ENCODE data around the gene FHOD3.

Gene FHOD3

DNA sequence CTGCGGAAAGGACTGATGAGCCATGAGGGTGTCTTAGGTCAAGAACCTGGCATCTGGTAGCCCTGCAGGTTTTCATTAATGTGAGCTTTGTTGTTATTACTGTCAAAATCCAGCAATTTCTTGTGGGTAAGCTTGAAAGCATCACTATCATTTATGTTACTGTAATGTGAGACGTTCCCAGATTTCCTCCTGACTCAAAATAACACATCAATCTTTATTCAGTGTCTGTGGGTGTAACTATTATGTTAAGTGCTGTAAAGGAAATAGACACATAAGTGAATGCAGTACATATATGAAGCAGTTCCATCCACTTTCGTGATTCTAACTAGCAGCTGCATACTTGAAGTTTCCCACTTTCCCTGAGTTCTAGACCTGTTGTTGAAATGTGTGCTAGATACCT is 89.8 kb downstream of the FHOD3 start:
- no peak for DNase-seq

DNA sequence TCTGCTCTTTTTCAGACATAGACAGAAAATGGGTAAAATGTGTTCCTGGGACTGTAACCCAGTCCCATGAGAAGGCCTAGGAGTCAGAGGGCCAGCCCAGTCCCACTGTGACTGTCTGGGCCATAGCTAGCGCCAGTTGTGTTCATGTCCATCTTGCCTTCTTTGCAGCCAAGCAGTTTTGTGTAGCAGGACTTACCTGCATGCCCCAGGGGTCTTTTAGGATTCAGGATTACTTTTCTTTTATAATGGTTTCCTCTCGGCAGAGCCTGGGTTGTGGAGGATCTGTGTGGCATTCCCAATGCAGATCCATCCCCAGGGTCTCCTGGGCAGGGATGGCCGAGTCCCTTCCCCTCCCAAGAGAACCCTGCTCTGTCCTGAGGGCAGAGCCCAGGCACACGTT is 90.8 kb downstream of the FHOD3 start:
- DNase-seq, result no peak

GRCh38 chr18:36389027-36389426 is 91.5 kb downstream of the FHOD3 start:
- no peak for DNase-seq

DNA sequence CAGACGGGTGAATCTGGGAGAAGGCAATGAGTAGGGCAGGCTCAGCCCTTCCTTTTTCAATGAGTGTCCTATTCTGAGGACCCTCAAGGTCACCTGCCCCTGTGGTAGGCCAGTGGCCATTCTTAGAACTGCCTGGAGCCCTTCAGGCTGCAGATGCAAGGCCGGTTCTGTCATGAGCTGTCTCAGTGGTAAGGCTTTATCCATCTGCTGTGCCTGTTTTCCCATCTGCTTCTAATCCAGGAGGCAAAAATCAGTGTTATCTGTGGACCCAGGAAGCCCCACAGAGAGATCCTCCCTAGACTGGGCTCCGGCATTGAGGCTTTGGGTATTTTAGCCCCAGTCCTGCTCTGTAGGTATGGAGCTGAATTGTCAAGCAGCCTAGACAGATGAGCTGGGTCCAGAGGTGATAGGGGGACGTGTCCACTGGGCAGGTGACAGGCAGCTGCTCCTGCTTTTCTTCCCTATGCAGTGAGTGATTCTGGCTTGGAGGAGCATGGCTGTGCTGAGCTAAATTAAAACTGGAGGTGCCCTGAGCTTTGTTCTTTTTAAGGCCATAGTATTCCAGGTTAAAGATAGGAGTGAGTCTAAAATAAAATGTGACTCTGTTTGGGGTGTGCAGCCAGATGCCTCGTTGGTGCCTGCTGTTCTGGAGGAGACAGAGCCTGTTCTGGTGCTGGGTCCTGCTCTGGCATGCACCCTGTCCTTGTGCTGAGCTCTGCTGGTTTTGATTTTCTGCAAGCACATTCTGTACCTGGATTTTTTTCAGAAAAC is 92.5 kb downstream of the FHOD3 start:
- no peak for DNase-seq

- no peak for DNase-seq
Observed at GRCh38 chr18:36391426-36392145, 94.1 kb downstream of the FHOD3 start.

DNA sequence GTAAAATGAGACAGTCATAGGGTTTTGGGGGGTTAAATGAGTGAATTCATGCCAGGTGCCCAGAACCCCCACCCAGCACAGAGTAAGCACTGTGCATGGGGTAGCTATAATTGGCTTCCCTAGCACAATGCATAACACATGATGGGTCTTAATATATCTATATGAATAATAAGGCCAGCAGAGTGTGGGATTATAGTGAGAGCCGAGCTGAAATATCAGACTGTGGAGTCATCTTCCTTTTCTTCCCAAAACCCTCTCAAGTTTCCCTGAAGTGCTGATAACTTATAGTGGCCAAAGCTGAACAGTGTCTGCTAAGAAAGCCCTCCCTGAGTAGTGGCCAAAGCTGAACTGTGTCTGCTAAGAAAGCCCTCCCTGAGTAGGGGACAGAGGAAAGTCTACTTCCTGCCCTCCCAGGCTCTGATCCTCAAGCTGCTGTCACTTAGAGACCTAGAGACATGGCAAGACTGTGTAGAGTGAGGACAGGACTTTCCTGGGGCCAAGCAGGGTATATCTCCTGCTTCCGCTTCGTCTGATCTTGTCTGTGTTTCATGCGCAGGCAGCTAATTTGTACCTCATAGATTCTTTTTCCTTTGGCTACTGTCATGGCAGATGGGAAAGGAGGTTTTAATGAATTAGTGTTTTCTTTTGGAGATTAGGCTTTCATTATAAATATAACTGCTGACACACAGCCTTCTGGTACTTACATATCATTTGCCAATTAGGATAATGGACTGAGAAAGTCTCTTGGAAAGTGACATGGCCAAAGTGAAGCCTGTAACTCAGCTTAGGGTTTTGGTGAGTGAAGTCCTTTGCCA is 94.9 kb downstream of the FHOD3 start:
- no peak for DNase-seq

- no peak for DNase-seq
Observed at GRCh38 chr18:36392979-36393287, 95.4 kb downstream of the FHOD3 start.

DNA sequence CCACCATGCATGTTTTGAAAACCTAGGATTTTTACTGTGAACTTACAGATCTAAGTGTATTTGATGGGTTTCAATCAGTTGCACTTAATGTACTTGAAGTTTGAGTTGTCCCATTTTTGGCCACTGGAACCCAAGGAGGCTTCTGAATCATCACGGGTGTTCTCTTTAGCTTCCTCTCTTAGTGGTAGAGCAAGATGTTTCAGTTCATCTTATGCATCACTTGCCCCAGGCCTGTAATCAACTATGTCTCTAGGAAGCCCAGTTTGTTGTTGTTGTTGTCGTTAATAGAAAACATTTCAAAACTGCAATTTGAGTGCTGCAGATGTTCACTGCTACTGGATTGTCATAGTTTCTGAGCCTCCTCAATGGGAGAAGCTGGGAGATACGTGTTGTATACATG is 97.0 kb downstream of the FHOD3 start:
- no peak for DNase-seq

GRCh38 chr18:36396190-36396589 is 98.7 kb downstream of the FHOD3 start:
- no peak for DNase-seq

DNA sequence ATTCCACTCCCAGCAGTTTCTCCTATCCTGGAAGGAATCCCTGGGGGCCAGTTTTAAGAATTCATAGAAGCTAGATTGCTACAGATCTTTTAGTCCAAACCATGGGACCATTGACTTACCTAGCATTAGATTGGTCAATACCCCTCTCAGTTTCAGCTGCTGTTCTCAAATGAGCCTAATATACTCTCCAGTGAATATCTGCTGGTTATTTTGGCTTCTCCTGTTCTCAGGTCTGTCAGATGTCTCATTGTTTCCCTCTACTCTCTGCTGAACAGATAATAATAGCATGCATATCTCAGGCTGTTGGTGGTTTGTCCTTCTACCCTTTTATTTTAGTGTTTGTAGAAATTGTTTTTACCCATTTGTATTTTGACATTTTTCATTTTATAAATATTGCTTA is 99.5 kb downstream of the FHOD3 start:
- no peak for DNase-seq

DNA sequence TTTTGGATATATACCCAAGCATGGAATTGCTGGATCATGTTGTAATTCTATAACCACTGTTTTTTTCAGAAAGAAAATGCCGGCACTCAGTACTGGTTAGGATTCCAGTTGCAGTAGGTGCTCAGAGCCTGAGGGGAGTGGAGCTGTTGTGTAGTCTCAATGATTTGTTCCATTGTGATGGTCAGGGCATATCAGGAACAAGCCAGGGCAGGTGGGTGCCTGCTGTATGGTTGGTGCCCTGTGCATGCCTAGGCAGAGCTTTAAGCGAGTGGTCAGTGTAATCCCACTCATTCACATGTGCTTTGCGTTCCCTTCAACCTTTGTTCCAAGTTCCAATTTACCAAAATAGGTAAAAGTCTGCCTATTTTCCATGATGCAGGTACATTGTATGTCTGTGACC is 100.9 kb downstream of the FHOD3 start:
- no peak for DNase-seq

DNA sequence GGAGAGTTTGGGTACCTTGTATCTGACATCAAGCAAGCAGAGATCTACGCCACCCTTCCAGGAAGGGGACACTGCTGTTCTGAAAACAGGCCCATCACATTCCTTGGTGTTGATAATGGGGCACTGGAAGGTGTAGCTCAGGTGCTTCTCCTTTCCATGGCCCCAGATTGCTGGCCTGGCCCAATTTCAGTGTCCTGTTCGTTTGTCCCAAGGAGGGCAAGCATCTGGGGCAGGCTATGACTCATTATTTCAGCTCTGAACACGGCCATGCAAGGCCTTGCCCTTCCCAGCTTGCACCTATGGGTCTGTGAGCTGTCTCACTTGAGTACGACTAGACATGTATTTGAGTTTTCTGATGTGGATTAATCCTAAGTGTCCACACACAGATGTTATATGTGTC is 101.5 kb downstream of the FHOD3 start:
- DNase-seq, result no peak

GRCh38 chr18:36401462-36401861 is 103.9 kb downstream of the FHOD3 start:
- no peak for DNase-seq

- DNase-seq, result no peak
Observed at GRCh38 chr18:36402765-36403396, 105.4 kb downstream of the FHOD3 start.

GRCh38 chr18:36403896-36404820 is 106.6 kb downstream of the FHOD3 start:
- no peak for DNase-seq

- DNase-seq, result no peak
Observed at GRCh38 chr18:36405611-36406010, 108.1 kb downstream of the FHOD3 start.

- DNase-seq, result no peak
Observed at GRCh38 chr18:36406805-36407204, 109.3 kb downstream of the FHOD3 start.

- DNase-seq, result no peak
Observed at GRCh38 chr18:36408606-36409005, 111.1 kb downstream of the FHOD3 start.

DNA sequence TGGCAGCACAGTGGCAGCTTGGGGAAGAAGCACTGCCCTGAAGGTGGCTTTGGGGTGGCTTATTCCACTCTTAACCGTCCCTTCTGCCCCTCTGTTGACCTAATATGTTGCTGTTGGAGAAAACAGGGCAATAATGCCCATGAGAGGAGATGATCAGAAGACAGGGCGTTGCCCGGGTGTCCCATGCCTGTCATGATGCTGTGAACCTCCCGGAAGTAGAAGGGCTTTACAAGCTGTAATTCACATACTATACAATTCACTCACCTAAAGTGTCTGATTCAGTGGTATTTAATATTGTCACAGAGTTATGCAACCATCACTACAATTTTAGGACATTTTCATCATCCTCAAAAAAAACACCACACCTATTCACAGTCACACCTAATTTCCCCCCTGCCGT is 112.3 kb downstream of the FHOD3 start:
- DNase-seq, result no peak

- DNase-seq, result no peak
Observed at GRCh38 chr18:36410346-36410745, 112.8 kb downstream of the FHOD3 start.

DNA sequence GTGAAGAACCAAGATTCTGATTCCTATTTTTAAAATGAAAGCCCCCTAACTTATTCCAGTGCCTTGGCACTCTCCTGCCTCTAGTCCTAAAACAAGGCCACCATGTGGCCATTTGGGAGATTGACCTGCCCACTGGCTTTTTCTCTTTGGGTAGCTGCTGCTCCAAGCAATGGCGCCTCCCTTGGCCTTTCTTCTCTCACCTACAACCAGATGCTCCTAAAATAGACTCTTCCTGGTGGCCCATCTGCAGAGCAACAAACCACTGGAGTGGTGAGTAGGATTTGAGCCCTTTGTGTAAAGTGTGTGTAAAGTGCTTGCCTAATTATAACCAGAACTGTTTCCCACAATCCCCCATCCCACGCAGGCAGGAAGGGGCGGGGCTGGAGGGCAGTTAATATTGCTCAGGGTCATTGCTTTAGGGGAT is 114.2 kb downstream of the FHOD3 start:
- DNase-seq, result no peak

- no peak for DNase-seq
Observed at GRCh38 chr18:36412778-36413177, 115.3 kb downstream of the FHOD3 start.

Data from CD4-positive, alpha-beta T cell treated with Interferon gamma for 1 hour (primary cell).